Kidney epithelial cell (primary cell): ENCODE results near the gene GCH1. TPM values are rescaled to one million over a fixed set of nuclear protein-coding genes. Genes with fewer than 3 reads are reported as not detected.
"Not testable (repeated sequence)": the region's sequence is repeated elsewhere in the genome, so short reads cannot be mapped to it uniquely, and the experiment has no call there.

Experiments used
- DNase-seq: peaks from one replicate; pipeline ENCODE4 v3.0.0-alpha.2; 2010; ENCODE audit warnings: low read depth
- H3K27me3 ChIP-seq: 2 replicates; pipeline ENCODE4 v1.6.0; 2011; ENCODE audit warnings: low read length; ENCODE audit not compliant: control insufficient read depth, insufficient read depth
- H3K36me3 ChIP-seq: 2 replicates; pipeline ENCODE4 v1.5.1; 2011; ENCODE audit warnings: low read length; ENCODE audit not compliant: control insufficient read depth, insufficient read depth
- H3K4me3 ChIP-seq: 2 replicates; pipeline ENCODE4 v1.5.1; 2011; ENCODE audit warnings: low read depth, mild to moderate bottlenecking, control low read depth, low read length
- total RNA-seq: library from RNA; depleted of rRNA; stranded (reverse); fragments of >200 nt; gene quantifications from 2 replicates; pipeline ENCODE4 v1.2.3, GENCODE V29; 2015
- TF ChIP-seq, protein P1 (sequence below): IDR thresholded peaks from 2 replicates; pipeline ENCODE4 v1.5.1; 2011; ENCODE audit warnings: mild to moderate bottlenecking, moderate library complexity, low read length, control low read depth, inconsistent platforms; ENCODE audit not compliant: insufficient read depth, poor library complexity, severe bottlenecking

Gene GCH1
- total RNA-seq, 1 donor from 2014 or later = 30.9 TPM

DNA sequence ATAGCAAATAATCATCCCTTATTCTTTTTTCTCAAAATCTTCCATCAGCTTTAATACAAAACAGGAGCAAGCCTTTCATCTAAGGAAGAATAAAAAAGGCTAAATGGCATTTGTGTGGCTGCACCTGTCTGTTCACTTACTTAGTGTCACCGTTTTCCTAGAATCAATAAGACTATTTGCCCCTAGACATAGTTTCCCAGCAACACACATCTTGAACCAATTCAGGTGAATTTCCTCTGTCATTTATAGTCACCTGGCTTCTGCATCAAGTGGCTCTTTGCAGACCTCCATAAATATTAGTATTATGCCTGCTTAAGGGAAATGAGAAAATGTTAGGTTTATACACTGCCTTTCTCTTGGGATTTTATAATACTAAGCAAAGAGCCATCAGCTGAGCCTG, 17.4 kb upstream of the GCH1 start:
- no peaks in the 10 kb centered on the region for H3K27me3 ChIP-seq
- H3K4me3 ChIP-seq = no peak overlapping the region
- TF ChIP-seq, protein P1, sequence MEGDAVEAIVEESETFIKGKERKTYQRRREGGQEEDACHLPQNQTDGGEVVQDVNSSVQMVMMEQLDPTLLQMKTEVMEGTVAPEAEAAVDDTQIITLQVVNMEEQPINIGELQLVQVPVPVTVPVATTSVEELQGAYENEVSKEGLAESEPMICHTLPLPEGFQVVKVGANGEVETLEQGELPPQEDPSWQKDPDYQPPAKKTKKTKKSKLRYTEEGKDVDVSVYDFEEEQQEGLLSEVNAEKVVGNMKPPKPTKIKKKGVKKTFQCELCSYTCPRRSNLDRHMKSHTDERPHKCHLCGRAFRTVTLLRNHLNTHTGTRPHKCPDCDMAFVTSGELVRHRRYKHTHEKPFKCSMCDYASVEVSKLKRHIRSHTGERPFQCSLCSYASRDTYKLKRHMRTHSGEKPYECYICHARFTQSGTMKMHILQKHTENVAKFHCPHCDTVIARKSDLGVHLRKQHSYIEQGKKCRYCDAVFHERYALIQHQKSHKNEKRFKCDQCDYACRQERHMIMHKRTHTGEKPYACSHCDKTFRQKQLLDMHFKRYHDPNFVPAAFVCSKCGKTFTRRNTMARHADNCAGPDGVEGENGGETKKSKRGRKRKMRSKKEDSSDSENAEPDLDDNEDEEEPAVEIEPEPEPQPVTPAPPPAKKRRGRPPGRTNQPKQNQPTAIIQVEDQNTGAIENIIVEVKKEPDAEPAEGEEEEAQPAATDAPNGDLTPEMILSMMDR = no peak
- no peak for DNase-seq
- no peaks in the 10 kb centered on the region for H3K36me3 ChIP-seq

DNA sequence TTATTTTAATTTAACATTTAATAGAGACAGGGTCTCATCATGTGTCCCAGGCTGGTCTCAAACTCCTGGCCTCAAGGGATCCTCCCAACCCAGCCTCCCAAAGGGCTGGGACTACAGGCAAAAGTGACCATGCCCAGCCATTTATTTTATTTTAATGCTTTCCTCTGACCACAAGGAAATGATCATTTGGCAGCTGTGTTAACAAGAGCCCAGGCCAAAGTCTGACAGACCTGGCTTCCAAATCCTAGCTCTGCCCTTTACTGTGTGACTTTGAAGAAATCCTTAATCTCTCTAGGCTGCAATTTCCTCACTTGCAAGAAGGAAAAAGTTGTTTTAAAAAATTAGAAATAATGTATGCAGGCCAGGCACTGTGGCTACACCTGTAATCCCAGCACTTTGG, 16.7 kb upstream of the GCH1 start:
- DNase-seq = no peak
- Histone ChIP-seq H3K27me3 (no peaks in the 10 kb centered on the region), H3K4me3 (no peak overlapping the region), H3K36me3 (no peaks in the 10 kb centered on the region)
- TF ChIP-seq, protein P1 = no peak

DNA sequence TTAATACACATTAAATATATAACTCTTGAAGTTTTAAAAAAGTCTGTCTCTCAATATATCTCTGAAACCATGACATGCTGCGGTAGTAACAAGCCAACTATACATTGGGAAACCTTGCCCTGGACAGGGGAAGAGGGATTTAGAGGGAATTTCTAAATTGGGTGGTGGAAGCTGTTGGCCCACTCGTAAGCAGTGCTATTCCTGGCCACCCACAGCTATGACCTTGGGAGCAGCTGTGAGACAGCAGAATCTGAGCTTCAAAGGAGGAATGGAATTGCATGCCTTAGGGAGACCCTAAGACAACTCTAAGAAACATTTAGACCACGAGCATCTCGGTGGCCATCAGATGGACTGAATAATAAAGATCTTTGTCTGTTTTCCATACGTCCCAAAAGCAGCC, 15.8 kb upstream of the GCH1 start:
- TF ChIP-seq, protein P1 = no peak
- no peak overlapping the region for H3K4me3 ChIP-seq
- H3K27me3 ChIP-seq = no peaks in the 10 kb centered on the region
- H3K36me3 ChIP-seq = no peaks in the 10 kb centered on the region
- no peak for DNase-seq

DNA sequence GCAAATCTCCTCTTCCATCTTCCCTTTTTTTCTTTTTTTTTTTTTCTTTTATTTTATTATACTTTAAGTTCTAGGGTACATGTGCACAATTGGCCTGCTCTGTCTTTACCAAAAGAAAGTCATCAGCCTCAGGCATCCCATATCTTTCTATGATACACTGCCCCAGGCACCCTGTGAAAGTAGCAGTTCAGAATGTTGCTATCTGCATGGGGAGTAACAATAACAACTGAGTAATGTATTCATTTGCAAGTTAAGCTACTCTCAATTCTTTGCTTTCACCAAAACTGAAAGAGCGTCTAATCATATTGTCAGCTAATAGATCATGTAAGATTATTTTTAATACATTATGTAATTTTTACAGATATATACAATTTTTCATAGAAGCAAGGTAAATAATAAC, 13.5 kb upstream of the GCH1 start:
- no peak for DNase-seq
- Histone ChIP-seq H3K4me3 (no peak overlapping the region), H3K36me3 (no peaks in the 10 kb centered on the region), H3K27me3 (no peaks in the 10 kb centered on the region)
- TF ChIP-seq, protein P1 = no peak

DNA sequence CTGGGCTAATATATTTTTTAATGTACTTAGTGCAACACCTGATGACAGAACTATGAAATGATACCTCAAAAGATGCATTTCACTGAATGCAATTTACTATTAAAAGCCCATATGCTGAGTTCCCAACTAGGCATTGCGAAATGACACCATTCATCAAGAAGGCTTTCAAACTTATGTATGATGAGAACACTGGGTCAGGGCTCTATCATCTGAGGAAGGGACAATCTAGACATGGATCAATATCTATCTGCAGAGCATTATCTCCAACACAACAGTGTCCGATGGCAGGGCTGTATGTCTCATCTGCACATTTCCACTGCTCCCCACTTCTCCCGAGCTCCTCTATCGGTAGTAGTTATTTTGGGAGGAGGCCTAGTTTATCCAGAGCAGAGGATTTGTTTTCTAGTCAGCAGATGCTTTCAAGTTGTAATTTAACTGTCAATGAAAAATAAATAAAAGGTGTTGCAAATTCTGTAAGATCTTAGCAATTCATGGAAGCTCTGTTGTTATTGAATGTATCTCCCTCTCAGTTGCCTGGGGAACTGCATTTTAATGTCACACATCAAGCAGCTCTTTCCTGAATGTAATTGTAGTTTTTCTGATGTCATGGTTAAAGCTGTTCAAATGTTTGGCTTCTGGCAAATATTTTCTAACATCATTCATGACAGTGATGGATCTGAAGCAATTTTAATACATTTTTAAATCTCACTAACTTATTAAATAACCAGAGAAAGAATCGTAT, 7.4 kb upstream of the GCH1 start:
- TF ChIP-seq, protein P1 = no peak
- Histone ChIP-seq H3K27me3 (no peaks in the 10 kb centered on the region), H3K36me3 (no peaks in the 10 kb centered on the region), H3K4me3 (no peak overlapping the region)
- no peak for DNase-seq

DNA sequence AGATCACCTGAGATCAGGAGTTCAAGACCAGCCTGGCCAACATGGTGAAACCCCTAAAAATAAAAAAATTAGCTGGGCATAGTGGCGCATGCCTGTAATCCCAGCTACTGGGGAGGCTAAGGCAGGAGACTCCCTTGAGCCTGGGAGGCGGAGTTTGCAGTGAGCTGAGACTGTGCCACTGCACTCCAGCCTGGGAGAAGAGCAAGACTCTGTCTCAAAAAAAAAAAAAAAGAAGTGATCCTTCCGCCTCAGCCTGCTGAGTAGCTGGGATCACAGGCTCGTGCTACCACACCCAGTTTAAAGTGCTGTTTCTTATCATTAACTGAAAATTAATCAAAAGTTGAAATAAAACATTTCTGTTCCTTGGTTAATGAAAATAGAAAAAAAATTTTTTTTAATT, 6.3 kb upstream of the GCH1 start:
- not testable (repeated sequence) for H3K36me3 ChIP-seq, H3K27me3 ChIP-seq, H3K4me3 ChIP-seq, DNase-seq
